ENCODE data around the gene KLHL34.

Gene KLHL34

GRCh38 chrX:21658152-21658737 is at the start of gene KLHL34:
TSS of gene KLHL34 (minus strand) at chrX:21658330. CDS start at chrX:21657788, 542 bp downstream.
- no peak for DNase-seq (ENCODE audit: low read depth, low spot score)

- no peak for DNase-seq (ENCODE audit: low read depth, low spot score)
These were observed 47.1 kb upstream of the KLHL34 start for GRCh38 chrX:21705225-21705624.

- no peak for DNase-seq (ENCODE audit: low read depth, low spot score)
These were observed 44.6 kb upstream of the KLHL34 start for GRCh38 chrX:21702725-21703124.

- DNase-seq (ENCODE audit: low read depth, low spot score): no peak
These were observed 42.8 kb upstream of the KLHL34 start for GRCh38 chrX:21700967-21701366.

- DNase-seq (ENCODE audit: low read depth, low spot score): no peak
These were observed 42.1 kb upstream of the KLHL34 start for GRCh38 chrX:21700275-21700674.

- no peak for DNase-seq (ENCODE audit: low read depth, low spot score)
These were observed 41.0 kb upstream of the KLHL34 start for GRCh38 chrX:21699136-21699535.

- DNase-seq (ENCODE audit: low read depth, low spot score): no peak
These were observed 40.1 kb upstream of the KLHL34 start for GRCh38 chrX:21698272-21698671.

GRCh38 chrX:21691512-21692018 is 33.4 kb upstream of the KLHL34 start:
- no peak for DNase-seq (ENCODE audit: low read depth, low spot score)

GRCh38 chrX:21683941-21684340 is 25.8 kb upstream of the KLHL34 start:
- DNase-seq (ENCODE audit: low read depth, low spot score): no peak

GRCh38 chrX:21678048-21678612 is 20.0 kb upstream of the KLHL34 start:
- DNase-seq (ENCODE audit: low read depth, low spot score): no peak

GRCh38 chrX:21675931-21676330 is 17.8 kb upstream of the KLHL34 start:
- DNase-seq (ENCODE audit: low read depth, low spot score): no peak

GRCh38 chrX:21674430-21675186 is 16.5 kb upstream of the KLHL34 start:
- DNase-seq (ENCODE audit: low read depth, low spot score): no peak

GRCh38 chrX:21666679-21667078 is 8.5 kb upstream of the KLHL34 start:
- DNase-seq (ENCODE audit: low read depth, low spot score): no peak

- no peak for DNase-seq (ENCODE audit: low read depth, low spot score)
These were observed 8.1 kb upstream of the KLHL34 start for GRCh38 chrX:21666252-21666651.

GRCh38 chrX:21662761-21663160 is 4.6 kb upstream of the KLHL34 start:
- DNase-seq (ENCODE audit: low read depth, low spot score): no peak

GRCh38 chrX:21661316-21661715 is 3.2 kb upstream of the KLHL34 start:
- no peak for DNase-seq (ENCODE audit: low read depth, low spot score)

GRCh38 chrX:21660156-21660555 is 2.0 kb upstream of the KLHL34 start:
- no peak for DNase-seq (ENCODE audit: low read depth, low spot score)

GRCh38 chrX:21659320-21659719 is 1.2 kb upstream of the KLHL34 start:
- no peak for DNase-seq (ENCODE audit: low read depth, low spot score)

- DNase-seq (ENCODE audit: low read depth, low spot score): no peak
These were observed 616 bp upstream of the KLHL34 start for GRCh38 chrX:21658746-21659145.

- DNase-seq (ENCODE audit: low read depth, low spot score): no peak
These were observed 595 bp downstream of the KLHL34 start for GRCh38 chrX:21657318-21658151.

- DNase-seq (ENCODE audit: low read depth, low spot score): no peak
These were observed 1.4 kb downstream of the KLHL34 start for GRCh38 chrX:21656587-21657317.
